Measurements from ENCODE around the gene CEACAM7.

Gene CEACAM7

GRCh38 chr19:41699968-41700323 lies 11.9 kb upstream of the CEACAM7 start:
- DNase-seq = no peak

DNA sequence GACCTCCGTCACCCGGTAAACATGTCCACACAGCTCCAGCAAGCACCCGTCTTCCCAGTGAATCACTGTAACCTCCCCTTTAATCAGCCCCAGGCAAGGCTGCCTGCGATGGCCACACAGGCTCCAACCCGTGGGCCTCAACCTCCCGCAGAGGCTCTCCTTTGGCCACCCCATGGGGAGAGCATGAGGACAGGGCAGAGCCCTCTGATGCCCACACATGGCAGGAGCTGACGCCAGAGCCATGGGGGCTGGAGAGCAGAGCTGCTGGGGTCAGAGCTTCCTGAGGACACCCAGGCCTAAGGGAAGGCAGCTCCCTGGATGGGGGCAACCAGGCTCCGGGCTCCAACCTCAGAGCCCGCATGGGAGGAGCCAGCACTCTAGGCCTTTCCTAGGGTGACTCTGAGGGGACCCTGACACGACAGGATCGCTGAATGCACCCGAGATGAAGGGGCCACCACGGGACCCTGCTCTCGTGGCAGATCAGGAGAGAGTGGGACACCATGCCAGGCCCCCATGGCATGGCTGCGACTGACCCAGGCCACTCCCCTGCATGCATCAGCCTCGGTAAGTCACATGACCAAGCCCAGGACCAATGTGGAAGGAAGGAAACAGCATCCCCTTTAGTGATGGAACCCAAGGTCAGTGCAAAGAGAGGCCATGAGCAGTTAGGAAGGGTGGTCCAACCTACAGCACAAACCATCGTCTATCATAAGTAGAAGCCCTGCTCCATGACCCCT lies 11.3 kb upstream of the CEACAM7 start:
- DNase-seq = no peak

- no peak for DNase-seq
Measured at GRCh38 chr19:41698746-41699230, 10.7 kb upstream of the CEACAM7 start.

GRCh38 chr19:41697198-41697855 lies 9.3 kb upstream of the CEACAM7 start:
- DNase-seq = no peak

GRCh38 chr19:41696402-41697197 lies 8.5 kb upstream of the CEACAM7 start:
- DNase-seq = no peak

DNA sequence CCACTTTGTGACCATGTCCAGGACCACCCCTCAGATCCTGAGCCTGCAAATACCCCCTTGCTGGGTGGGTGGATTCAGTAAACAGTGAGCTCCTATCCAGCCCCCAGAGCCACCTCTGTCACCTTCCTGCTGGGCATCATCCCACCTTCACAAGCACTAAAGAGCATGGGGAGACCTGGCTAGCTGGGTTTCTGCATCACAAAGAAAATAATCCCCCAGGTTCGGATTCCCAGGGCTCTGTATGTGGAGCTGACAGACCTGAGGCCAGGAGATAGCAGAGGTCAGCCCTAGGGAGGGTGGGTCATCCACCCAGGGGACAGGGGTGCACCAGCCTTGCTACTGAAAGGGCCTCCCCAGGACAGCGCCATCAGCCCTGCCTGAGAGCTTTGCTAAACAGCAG lies 7.7 kb upstream of the CEACAM7 start:
- DNase-seq = no peak

GRCh38 chr19:41694831-41695635 lies 7.0 kb upstream of the CEACAM7 start:
- no peak for DNase-seq

DNA sequence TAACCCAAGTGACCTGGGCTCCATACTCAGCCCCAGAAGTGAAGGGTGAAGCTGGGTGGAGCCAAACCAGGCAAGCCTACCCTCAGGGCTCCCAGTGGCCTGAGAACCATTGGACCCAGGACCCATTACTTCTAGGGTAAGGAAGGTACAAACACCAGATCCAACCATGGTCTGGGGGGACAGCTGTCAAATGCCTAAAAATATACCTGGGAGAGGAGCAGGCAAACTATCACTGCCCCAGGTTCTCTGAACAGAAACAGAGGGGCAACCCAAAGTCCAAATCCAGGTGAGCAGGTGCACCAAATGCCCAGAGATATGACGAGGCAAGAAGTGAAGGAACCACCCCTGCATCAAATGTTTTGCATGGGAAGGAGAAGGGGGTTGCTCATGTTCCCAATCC lies 6.1 kb upstream of the CEACAM7 start:
- DNase-seq = no peak

DNA sequence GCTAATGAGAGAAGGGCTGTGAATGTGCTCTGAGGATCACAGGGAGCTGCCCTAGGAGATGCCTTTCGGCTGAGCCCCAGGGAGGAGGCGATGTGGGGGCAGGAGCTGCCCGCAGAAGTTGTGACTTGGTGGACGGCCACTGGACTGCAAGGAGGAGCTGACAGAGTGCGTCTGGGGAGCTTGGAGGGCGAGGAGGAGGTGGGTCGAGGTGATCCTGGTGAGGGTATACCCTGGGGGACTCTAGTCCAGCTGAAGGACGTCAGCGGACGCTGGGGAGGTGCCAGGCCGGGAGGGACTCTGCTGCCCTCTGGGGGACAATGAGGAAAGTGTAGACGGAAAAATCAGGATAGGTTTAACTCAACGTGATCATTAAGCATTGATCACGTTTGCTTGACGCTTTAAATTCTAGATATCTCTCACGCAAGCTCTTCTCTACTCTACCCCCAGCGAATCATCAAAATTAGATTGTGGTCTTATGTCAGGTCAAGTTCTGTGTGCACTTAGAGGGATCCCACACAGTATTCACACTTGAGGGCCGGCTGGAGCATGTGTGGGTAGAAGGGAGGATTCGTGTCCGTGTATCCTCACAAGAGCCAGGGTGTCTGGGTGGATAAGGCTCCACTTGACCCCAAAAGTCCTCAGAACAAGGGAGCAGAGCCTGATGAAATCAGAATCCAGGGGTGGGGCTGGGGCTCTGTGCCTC lies 3.3 kb upstream of the CEACAM7 start:
- peak; percentile 12 for DNase-seq

DNA sequence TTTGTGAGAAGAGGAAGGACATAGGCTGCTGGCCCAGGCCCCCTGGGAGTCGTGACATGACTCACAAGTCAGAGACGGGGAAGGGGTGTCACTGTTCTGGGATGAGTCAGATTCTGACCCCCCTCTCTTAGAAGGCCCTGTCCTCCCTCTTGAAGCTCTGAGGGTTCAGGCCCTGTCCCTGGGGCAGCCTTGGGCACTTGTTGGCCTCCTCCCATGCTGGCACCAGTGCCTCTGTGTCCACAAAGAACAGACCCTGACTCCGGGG lies 2.7 kb upstream of the CEACAM7 start:
- DNase-seq = no peak

- no peak for DNase-seq
Measured at GRCh38 chr19:41689993-41690800, 2.1 kb upstream of the CEACAM7 start.

DNA sequence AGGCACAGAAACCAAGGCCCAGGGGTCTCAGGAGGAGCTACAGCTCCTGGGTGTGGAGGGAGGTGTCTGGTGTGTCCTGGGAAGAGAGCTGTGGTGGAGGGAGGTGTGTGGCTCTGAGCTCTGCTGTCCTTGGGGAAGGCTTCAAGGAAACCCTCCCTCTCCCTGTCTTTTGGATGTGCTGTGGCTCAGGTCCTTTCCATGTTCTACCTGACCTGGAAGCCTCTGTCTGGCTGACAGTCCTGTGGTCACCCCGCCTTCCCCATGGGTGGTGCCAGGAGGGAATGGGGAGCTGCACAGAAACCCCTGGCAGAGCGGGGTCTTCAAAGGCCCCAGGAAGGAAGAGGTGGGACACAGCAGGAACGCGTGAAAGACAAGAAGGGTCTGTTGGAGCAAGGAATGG lies 617 bp upstream of the CEACAM7 start:
- DNase-seq = no peak

- DNase-seq = no peak
Measured at GRCh38 chr19:41687419-41687818, 651 bp downstream of the CEACAM7 start.

DNA sequence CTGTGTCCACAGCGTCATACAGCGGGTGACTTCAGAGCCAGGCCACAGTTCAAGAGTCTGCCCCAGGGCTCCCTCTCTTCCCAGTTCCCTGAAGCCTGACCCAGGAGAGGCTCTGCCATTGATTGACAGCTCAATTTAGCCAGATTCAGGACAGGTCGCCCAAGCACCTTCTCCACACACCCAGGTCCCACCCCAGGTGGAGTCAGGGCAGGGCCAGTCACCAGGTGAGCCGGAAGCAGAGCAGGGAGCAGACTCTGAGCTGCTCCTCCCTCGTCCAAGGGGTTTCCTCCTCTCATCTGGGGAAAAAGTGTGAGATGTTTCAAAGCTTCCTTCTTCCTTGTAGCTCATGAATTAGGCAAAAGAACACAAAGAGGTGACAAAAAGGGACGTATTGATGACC lies 5.6 kb downstream of the CEACAM7 start:
- no peak for DNase-seq

DNA sequence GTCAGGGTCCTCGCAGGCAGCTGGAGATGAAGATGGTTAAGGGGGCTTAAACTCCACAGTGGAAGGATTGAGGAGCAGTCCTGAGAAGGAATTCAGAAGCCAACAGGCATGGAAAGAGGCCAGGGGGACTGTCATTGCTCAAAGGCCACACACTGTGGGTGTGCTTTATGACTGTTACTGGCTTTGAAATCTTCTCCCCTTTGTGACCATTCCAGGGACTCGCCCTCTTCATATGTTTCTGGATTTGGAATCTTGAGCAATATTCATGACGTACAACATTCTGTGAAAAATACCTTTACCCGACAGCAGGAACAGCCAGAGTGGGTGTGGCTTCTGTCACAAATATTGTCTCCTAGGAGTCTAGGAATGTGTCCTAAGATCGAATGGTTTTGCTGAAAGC lies 16.6 kb downstream of the CEACAM7 start:
- DNase-seq = no peak

GRCh38 chr19:41670755-41671154 lies 17.3 kb downstream of the CEACAM7 start:
- no peak for DNase-seq

- no peak for DNase-seq
Measured at GRCh38 chr19:41668315-41668714, 19.8 kb downstream of the CEACAM7 start.

GRCh38 chr19:41666075-41666474 lies 22.0 kb downstream of the CEACAM7 start:
- no peak for DNase-seq

DNA sequence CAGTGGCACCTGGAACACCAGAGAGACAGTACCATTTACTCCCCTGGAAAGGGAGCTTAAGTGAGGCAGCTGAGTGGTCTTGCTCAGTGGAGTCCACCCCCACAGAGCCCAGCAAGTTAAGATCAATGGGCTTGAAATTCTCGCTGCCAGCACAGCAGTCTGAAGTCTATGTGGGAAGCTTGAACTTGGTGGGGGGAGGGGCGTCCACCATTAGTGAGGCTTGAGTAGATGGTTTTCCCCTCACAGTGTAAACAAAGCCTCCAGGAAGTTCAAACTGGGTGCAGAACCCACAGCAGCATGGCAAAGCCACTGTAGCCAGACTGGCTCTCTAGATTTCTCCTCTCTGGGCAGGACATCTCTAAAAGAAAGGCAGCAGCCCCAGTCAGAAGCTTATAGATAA lies 30.9 kb downstream of the CEACAM7 start:
- DNase-seq = no peak

DNA sequence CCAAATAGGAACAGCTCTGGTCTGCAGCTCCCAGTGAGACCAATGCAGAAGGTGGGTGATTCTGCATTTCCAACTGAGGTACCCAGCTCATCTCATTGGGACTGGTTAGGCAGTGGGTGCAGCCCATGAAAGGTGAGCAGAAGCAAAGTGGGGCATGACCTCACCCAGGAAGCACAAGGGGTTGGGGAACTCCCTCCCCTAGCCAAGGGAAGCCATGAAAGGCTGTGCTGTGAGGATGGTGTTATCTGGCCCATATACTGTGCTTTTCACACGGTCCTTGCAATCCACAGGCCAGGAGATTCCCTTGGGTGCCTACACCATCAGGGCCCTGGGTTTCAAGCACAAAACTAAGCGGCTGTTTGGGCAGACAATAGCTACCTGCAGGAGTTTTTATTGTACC lies 31.3 kb downstream of the CEACAM7 start:
- peak; percentile 13 for DNase-seq

DNA sequence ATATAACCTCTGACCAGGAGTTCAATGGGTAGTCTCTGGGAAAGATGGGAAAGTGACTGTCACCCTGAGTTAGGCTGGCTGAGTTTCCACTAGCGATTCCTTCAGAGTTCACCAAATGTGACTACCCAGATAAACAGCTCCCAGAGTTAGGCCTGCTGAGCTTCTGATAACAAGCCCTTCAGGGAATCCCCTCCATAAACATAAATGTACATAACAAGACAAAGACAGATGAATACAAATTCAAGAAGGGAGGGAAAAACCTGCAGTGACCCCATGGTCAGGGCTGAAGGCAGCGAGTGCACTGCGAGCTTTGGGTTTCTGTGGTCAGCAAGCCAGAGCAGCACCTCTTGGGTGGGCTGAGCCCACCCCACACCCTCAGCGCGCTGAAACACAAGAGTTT lies 35.8 kb downstream of the CEACAM7 start:
- no peak for DNase-seq

DNA sequence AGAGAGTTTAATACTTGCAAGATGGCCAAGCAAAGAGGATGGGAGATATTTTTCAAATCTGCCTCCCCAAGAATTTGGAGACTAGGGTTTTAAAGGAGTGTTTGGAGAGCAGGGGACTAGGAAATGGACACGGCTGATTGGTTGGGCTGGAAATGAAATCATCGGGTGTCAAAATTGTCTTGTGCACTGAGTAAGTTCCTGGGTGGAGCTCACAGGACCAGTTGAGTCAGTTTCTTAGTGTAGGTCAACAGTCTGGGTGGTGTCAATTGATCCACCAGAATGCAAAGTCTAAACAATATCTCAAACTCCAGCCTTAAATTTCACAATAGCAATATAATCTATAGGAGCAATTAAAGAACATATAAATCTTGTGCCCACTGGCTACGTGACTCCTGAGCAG lies 38.2 kb downstream of the CEACAM7 start:
- DNase-seq = no peak

All from activated naive CD4-positive, alpha-beta T cell treated with Interleukin-2 at 50 U/mL for 16 hours (primary cell).